ENCODE data around the gene EGLN3.
"Not testable (repeated sequence)": the region's sequence is repeated elsewhere in the genome, so short reads cannot be mapped to it uniquely, and the experiment has no call there.

The EGLN3 gene

GRCh38 chr14:33927944-33928343 lies 22.9 kb downstream of the EGLN3 start:
- no peak overlapping the region for H3K4me3 ChIP-seq (ENCODE audit: control insufficient read depth, low read depth, low read length)
- DNase-seq (ENCODE audit: low read depth) = no peak
- TF ChIP-seq, protein P1, sequence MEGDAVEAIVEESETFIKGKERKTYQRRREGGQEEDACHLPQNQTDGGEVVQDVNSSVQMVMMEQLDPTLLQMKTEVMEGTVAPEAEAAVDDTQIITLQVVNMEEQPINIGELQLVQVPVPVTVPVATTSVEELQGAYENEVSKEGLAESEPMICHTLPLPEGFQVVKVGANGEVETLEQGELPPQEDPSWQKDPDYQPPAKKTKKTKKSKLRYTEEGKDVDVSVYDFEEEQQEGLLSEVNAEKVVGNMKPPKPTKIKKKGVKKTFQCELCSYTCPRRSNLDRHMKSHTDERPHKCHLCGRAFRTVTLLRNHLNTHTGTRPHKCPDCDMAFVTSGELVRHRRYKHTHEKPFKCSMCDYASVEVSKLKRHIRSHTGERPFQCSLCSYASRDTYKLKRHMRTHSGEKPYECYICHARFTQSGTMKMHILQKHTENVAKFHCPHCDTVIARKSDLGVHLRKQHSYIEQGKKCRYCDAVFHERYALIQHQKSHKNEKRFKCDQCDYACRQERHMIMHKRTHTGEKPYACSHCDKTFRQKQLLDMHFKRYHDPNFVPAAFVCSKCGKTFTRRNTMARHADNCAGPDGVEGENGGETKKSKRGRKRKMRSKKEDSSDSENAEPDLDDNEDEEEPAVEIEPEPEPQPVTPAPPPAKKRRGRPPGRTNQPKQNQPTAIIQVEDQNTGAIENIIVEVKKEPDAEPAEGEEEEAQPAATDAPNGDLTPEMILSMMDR (IDR thresholded peaks at IDR 0.05; ENCODE audit: control insufficient read depth, insufficient read depth, low read depth, low read length, missing control alignments) = no peak

GRCh38 chr14:33926967-33927366 lies 23.9 kb downstream of the EGLN3 start:
- not testable (repeated sequence) for DNase-seq (ENCODE audit: low read depth); H3K4me3 ChIP-seq (ENCODE audit: control insufficient read depth, low read depth, low read length)

- DNase-seq (ENCODE audit: low read depth) = no peak
- H3K4me3 ChIP-seq (ENCODE audit: control insufficient read depth, low read depth, low read length) = no peak overlapping the region
- TF ChIP-seq, protein P1 (IDR thresholded peaks at IDR 0.05; ENCODE audit: control insufficient read depth, insufficient read depth, low read depth, low read length, missing control alignments) = no peak
These were observed 24.9 kb downstream of the EGLN3 start for GRCh38 chr14:33925946-33926345.

DNA sequence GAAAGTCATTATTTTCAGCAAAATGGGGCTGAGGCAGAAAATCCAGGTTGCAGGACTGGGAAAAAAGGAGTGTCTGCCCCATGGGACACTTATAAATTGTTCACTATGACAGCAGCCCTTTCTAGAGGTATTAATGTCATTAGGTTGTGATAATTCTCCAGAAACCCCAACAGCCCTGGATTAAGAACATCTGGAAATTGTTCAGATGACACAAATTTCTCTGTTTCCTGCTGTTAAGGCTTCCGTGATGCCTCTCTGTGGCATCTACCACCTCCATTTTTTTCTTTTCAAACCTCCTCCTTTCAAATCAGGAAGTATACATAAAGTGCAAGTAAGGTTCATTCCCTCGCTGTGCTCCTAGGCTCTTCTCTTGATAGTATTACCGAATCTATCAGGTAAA lies 25.6 kb downstream of the EGLN3 start:
- no peak overlapping the region for H3K4me3 ChIP-seq (ENCODE audit: control insufficient read depth, low read depth, low read length)
- TF ChIP-seq, protein P1 (IDR thresholded peaks at IDR 0.05; ENCODE audit: control insufficient read depth, insufficient read depth, low read depth, low read length, missing control alignments) = no peak
- no peak for DNase-seq (ENCODE audit: low read depth)

DNA sequence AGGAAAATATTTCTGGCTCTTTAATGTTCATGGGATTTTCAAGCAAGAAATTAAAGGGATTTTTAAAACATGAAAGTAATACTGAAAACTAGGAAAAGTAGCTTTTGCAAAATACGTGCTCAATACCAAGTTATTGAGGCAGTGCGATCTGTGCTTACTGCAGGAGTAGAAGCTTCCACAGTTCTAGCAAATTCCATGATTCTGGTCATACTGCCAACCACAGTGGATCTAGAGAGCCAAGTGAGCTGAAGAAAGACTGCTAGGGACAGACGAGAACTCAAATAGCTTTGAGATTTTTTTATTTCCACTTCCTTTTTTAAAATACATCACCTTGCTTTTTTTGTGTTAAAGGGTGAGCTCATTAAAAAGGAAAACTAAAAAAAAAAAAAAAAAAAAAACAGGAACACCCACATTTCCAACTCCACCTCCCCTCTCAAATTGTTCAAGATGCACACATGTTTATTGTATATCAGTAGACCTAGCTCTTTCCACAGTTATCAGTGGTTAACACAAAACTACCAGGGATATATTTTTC lies 26.2 kb downstream of the EGLN3 start:
- no peak overlapping the region for H3K4me3 ChIP-seq (ENCODE audit: control insufficient read depth, low read depth, low read length)
- DNase-seq (ENCODE audit: low read depth) = no peak
- TF ChIP-seq, protein P1 (IDR thresholded peaks at IDR 0.05; ENCODE audit: control insufficient read depth, insufficient read depth, low read depth, low read length, missing control alignments) = no peak

- DNase-seq (ENCODE audit: low read depth) = no peak
These were observed 28.7 kb downstream of the EGLN3 start for GRCh38 chr14:33922125-33922524.

GRCh38 chr14:33918256-33918655 lies 32.6 kb downstream of the EGLN3 start:
- DNase-seq (ENCODE audit: low read depth) = no peak
- TF ChIP-seq, protein P1 (IDR thresholded peaks at IDR 0.05; ENCODE audit: control insufficient read depth, insufficient read depth, low read depth, low read length, missing control alignments) = no peak
- no peak overlapping the region for H3K4me3 ChIP-seq (ENCODE audit: control insufficient read depth, low read depth, low read length)

More at GRCh38 chr14:33922125-33922524, 28.7 kb downstream of the EGLN3 start:
- no peak overlapping the region for H3K4me3 ChIP-seq (ENCODE audit: control insufficient read depth, low read depth, low read length)
- TF ChIP-seq, protein P1 (IDR thresholded peaks at IDR 0.05; ENCODE audit: control insufficient read depth, insufficient read depth, low read depth, low read length, missing control alignments) = no peak
